GM18505 (cell line): Measurements from ENCODE around the gene UBE2S.

ENCODE experiments used
- ATAC-seq: cut with Tn5 transposase; IDR thresholded peaks from one replicate; pipeline ENCODE4 v1.9.1; 2021; ENCODE audit not compliant: unreplicated experiment
- POLR2A ChIP-seq: IDR thresholded peaks from 4 replicates; pipeline ENCODE4 v1.6.1; 2011; ENCODE audit warnings: borderline replicate concordance; ENCODE audit not compliant: insufficient read depth, insufficient read length; ENCODE audit errors: extremely low read depth

UBE2S gene

DNA sequence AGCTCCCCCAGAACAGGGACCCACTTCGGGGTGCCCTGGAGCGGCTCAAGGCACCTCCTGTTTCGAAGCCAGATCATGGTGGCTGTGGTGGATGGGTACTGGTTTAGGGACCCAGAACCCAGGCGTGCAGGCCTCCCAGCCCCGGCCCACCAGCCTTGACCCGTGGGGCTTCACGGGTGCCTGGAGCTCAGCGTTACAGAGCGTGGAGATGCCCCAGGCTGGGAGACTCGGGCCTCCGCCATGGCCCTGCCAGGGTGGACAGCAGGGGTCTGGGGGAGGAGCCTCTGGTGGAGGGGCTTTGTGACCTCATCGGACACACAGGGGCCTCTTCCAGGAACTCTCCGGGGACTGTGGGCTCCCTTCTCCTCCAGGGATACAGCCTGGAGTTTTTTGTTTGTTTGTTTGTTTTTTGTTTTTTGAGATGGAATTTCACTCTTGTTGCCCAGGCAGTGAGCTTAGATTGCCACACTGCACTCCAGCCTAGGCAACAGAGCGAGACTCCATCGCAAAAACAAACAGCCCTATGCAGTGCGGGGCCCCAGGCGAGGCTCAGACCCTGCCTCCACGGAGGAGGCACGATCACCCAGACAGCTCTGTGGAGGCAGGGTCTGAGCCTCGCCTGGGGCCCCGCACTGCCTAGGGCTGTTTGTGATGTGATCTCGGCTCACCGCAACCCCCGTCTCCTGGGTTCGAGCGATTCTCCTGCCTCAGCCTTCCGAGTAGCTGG lies 44.4 kb downstream of the UBE2S start, which contains the start of gene GARIN5B:
Gene GARIN5B (minus strand): TSS at position 271 of the 727 bp plus-strand sequence. CDS start 194 bp downstream, at position 77.
- no peak for ATAC-seq
- TF ChIP-seq POLR2A = no peak

DNA sequence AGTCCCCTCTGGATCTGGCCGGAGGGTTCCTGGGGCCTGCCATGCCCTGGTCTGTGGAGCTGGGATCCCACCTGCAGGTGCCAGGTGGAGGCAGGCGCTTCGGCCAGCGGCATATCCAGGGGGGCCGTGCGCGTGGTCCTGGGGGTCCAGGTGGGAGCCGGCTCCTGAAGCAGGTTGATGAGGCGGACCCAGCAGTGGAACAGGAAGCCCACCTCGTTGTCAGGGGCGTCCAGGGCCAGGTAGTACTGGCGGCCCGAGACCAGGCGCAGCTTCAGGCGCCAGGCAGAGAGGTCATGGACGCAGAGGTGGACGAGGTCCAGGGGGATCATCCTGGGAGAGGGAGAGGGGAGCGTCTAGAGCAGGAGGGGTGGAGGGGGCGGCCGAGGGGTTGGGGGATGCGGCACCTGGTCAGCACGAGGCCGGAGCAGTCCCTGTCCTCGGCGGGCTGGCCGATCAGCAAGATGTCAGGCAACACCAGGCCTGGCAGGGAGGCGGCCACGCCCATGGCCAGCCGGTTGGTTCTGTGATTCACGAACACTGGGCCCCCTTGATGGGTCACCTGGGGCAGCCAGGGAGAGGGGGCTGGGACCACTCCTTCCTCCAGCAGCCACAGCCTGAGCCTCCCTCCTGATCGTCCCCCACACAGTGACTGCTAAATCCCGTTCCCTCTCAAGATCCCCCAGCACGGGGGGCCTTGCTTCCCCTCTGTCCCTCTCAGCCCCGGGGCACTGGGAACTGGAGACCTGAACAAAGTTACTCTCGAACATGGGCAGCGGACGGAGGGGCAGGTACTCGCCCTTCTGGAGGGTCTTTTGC lies 45.2 kb downstream of the UBE2S start:
- ATAC-seq = no peak
- no peak for TF ChIP-seq POLR2A

- no peak for ATAC-seq
- TF ChIP-seq POLR2A = no peak
Observed at GRCh38 chr19:55360902-55361301, 46.7 kb downstream of the UBE2S start.

GRCh38 chr19:55358943-55359908 lies 48.4 kb downstream of the UBE2S start:
- no peak for ATAC-seq
- TF ChIP-seq POLR2A = no peak

DNA sequence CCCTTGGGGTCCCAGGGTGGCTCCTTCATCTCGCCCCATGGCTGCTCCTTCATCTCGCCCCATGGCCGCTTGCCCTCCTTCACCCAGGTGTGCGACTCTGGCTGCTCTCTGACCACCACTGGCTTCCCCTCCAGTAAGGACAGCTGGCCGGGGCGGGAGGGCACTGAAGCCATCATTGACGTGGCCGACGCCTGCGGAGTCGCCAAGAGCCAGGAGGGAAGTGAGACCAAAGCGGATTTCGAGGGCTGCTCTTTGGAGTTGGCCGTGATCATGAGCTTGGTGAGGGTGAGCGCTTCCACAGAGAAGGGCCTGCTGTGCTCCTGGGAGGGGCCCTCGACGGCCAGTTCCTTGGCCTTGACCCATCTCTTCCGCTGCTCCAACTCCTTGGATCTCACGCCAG lies 49.1 kb downstream of the UBE2S start:
- no peak for TF ChIP-seq POLR2A
- ATAC-seq = no peak

DNA sequence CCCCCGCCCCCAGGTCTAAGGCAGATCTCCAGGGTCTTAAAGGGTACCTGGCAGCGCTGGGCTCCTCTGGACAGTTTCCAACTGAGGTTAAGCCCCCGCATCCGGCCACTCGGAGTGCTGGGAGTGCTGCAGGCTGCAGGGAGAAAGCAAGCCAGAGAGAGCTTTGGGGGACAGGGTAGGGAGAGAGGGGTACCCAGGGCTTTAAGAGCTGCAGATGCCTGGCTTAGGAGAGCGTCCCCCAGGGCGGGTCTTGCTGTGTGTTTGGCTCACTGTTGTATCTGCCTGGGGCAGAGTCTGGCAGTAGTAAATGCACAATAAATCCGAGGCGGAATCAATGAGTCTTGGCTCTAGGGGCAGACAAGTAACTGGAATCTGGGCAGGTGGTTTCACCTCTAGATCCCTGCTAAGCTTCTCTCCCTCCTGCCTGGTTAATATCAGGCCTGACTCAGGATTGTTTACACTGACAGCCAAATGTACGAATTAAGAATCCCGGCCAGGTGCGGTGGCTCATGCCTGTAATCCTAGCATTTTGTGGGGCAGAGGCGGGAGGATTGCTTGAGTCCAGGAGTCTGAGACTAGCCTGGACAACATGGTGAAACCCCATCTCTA lies 52.3 kb downstream of the UBE2S start:
- TF ChIP-seq POLR2A = no peak

GRCh38 chr19:55354698-55355212 lies 52.8 kb downstream of the UBE2S start, which contains the start of gene COX6B2:
Gene COX6B2 (minus strand): TSS chr19:55354719. CDS start chr19:55354521, 198 bp downstream.
- no peak for TF ChIP-seq POLR2A
- no peak for ATAC-seq

More for the DNA sequence above, 52.3 kb downstream of the UBE2S start:
- ATAC-seq = no peak

DNA sequence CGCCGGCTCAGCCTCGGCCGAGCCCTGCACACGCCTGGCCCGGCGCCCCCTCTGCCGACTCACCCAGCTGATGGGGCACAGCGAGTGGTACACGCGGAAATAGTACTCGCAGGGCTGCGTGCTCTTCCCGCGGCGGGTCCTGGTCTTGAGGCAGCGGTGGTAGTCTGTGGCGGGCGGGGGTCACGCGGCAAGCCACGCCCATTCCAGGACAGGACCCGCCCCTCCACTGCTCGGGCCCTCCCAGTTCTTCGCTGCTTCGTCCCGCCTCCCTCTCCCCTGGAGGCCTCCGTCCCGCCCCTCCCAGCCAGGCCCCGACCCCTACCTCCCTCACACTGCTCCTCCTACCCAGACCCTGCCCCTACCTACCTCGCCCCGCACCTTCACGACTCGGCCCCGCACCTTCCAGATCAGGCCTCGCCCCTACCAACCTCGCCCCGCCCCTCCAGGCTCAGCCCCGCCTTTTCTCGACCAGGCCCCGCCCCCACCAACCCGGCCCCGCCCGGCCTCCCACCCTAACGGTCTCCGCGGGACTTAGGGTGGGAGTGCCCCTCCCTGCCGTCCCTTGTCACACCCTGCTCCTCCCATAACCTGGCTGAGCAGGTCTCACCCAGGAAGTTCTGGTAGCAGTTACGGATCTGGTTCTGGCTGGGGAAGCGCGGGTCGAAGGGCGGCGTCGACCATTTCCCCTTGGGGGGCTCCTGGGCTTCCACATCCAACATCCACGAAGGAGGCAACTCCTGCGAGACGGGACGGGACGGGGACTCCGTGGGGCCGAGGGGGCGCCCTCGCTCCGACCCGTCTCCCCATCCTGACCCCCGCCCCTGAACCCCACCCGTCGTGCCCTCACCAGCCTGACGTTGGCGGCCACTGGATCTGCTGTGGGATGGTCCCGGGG lies 53.5 kb downstream of the UBE2S start:
- no peak for ATAC-seq
- TF ChIP-seq POLR2A = no peak

DNA sequence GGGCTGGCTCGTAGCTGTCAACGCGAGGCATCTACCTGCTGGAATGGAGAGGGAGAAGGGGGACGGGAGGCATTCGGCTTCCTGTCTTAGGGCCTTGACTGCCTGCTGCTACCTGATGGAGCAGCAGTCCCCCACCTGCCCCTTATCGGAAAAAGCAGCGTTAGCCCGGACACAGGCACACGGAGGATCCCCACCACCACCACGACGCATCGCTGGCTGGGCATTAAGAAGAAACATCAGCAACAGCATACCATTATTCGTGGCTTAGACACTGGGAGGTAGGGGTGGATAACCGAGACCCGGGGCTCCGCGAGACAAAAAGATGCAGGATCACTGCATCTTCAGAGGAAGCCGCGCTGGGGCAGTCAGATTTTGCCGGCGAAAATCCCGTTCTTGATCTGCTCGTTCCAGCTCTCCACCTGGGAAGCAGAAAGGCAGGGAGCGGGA lies 54.2 kb downstream of the UBE2S start:
- TF ChIP-seq POLR2A = no peak
- no peak for ATAC-seq

GRCh38 chr19:55352549-55353145 lies 54.9 kb downstream of the UBE2S start:
- TF ChIP-seq POLR2A = no peak

GRCh38 chr19:55352040-55352439 lies 55.5 kb downstream of the UBE2S start:
- no peak for TF ChIP-seq POLR2A
- ATAC-seq = no peak

More at GRCh38 chr19:55352549-55353145, 54.9 kb downstream of the UBE2S start:
- no peak for ATAC-seq
